ENCODE results near the gene AP5M1. TPM values are rescaled to one million over a fixed set of nuclear protein-coding genes. Genes with fewer than 3 reads are reported as not detected.

The AP5M1 gene
- total RNA-seq, 1 donor from 2014 or later, result 38.7 TPM

DNA sequence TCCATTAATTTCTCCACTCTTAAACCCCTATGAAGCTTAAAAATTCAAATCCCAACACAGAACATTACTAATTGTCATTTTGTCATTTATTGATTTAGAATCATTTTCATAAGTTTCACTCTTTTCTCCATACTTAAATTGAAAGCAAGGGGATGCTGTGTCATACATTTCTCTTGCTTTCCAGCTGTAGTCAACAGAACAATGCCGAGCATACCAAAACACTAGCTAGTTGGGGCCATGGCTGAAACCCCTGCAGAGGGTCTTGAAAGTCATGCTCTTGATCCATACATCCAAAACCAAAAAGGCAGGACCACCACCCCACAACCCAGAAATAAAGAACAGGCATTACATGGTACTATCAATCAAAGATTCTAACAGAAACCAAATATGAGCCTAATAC is 9.1 kb upstream of the AP5M1 start:
- intact Hi-C loops (cut with micrococcal nuclease), result no loop called here
- Mint-ChIP-seq H3K36me3 (ENCODE audit: low read depth) (peaks cover 21% of the 10 kb centered on the region), H3K4me3 (no peak overlapping the region), H3K27ac (no peak overlapping the region), H3K9me3 (peaks cover 3% of the 10 kb centered on the region), H3K4me1 (ENCODE audit: low read depth) (peaks cover 21% of the 10 kb centered on the region), H3K27me3 (ENCODE audit: insufficient read depth) (no peaks in the 10 kb centered on the region)
- no peak for DNase-seq (ENCODE audit: low spot score)

DNA sequence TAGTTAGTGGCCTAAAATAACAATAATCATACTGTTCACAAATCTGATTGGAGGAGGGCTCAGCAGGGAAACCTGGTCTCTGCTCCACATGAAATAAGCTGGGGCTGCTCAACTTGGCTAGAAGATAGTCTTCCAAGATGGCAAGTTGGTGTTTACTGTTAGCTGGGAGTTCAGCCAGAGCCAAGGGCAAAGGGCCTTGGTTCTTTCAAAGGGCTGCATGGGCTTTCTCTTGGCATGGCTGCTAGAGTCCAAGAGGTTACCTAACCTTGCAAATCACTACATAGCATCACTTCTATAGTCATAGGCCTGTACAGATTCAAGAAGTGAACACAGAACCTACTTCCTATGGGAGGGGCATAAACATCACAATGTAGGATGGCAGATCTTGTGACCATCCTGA is 7.2 kb upstream of the AP5M1 start:
- Mint-ChIP-seq H3K4me1 (ENCODE audit: low read depth) (peaks cover 37% of the 10 kb centered on the region), H3K9me3 (peaks cover 3% of the 10 kb centered on the region), H3K4me3 (no peak overlapping the region), H3K27ac (no peak overlapping the region), H3K36me3 (ENCODE audit: low read depth) (peaks cover 17% of the 10 kb centered on the region), H3K27me3 (ENCODE audit: insufficient read depth) (no peaks in the 10 kb centered on the region)
- intact Hi-C loops (cut with micrococcal nuclease), result no loop called here
- no peak for DNase-seq (ENCODE audit: low spot score)

DNA sequence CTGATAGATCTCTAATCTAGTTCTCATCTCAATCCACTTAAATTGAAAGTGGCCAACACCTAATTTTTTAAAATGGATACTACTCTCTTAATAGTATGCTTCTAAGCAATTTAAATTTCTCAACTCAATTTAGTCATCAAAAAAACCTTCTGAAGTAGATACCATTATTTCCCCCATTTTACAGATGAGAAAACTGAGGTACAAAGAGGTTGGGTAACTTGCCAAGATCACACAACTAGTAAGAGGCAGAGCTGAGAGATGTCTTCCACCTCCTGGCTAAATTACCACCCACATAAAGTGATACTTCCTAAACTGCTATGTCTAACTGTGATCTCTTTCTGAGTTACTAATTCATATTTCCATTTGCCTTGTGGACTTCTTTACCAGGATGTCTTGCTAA is 6.7 kb upstream of the AP5M1 start:
- Mint-ChIP-seq H3K9me3 (peaks cover 3% of the 10 kb centered on the region), H3K4me3 (no peak overlapping the region), H3K27me3 (ENCODE audit: insufficient read depth) (no peaks in the 10 kb centered on the region), H3K36me3 (ENCODE audit: low read depth) (peaks cover 13% of the 10 kb centered on the region), H3K27ac (no peak overlapping the region), H3K4me1 (ENCODE audit: low read depth) (peaks cover 42% of the 10 kb centered on the region)
- intact Hi-C loops (cut with micrococcal nuclease), result no loop called here
- DNase-seq (ENCODE audit: low spot score), result no peak

DNA sequence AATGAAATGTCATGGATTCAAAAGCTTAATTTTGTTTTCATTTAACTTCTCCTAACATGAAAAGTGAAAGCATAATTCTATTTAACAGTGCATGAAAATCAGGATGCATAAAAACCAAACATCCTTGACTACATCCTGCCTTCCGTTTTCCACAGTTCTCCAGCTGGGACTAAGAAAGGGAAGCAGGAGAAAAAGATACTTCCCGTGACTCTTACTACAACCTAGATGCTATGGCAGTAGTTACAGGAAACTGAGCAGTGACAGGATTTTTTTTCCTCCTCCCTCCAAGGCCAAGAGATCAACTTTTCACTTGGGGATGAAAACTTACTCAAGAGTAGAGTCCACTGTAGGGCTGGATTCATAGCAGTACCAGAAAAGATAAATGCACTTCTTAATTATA is 2.7 kb upstream of the AP5M1 start:
- no peak for DNase-seq (ENCODE audit: low spot score)
- Mint-ChIP-seq H3K27me3 (ENCODE audit: insufficient read depth) (no peaks in the 10 kb centered on the region), H3K4me3 (no peak overlapping the region), H3K27ac (no peak overlapping the region), H3K9me3 (no peaks in the 10 kb centered on the region), H3K36me3 (ENCODE audit: low read depth) (peaks cover 8% of the 10 kb centered on the region), H3K4me1 (ENCODE audit: low read depth) (peaks cover 61% of the 10 kb centered on the region)
- intact Hi-C loops (cut with micrococcal nuclease), result loop anchor here (5.0 kb wide), 3 partner anchors 34 to 1031 kb away; partner anchors contain the start of genes ARID4A and PSMA3

DNA sequence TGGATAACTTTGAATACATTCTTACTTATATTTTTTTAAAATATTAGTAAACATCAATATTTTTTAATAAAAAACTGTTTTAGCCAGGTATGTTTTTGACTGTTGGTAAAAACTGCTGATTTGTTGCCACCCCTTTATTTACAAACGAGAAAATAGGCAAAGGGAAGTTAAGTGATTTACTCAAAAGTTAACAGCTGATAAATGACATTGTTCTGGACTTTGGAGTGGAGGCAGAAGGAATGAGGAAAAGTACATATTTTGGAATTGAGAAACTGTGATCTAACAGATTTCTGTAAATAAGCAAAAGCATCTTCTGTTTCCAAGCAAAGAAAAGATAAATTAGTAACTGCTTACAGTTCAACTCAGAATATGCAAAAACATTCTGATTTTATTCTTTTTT is 4.5 kb downstream of the AP5M1 start:
- Mint-ChIP-seq H3K4me3 (no peak overlapping the region), H3K36me3 (ENCODE audit: low read depth) (peaks cover 29% of the 10 kb centered on the region), H3K9me3 (no peaks in the 10 kb centered on the region), H3K27ac (no peak overlapping the region), H3K4me1 (ENCODE audit: low read depth) (peaks cover 35% of the 10 kb centered on the region), H3K27me3 (ENCODE audit: insufficient read depth) (no peaks in the 10 kb centered on the region)
- DNase-seq (ENCODE audit: low spot score), result no peak
- intact Hi-C loops (cut with micrococcal nuclease), result no loop called here

DNA sequence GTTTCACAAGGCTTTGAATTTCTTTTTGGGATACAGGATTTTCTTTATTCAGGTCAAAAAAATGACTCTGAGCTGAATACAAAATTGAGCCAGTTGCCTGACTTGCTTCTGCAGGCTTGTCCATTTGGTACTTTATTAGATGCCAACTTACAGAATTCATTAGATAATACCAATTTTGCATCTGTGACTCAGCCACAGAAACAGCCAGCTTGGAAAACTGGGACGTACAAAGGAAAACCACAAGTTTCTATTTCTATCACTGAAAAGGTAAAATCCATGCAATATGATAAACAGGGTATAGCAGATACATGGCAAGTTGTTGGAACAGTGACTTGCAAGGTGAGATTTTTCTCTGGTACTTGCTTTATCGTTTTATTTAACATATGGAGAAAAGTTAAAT is 5.8 kb downstream of the AP5M1 start:
- Mint-ChIP-seq H3K27me3 (ENCODE audit: insufficient read depth) (no peaks in the 10 kb centered on the region), H3K36me3 (ENCODE audit: low read depth) (peaks cover 29% of the 10 kb centered on the region), H3K9me3 (no peaks in the 10 kb centered on the region), H3K27ac (no peak overlapping the region), H3K4me3 (no peak overlapping the region), H3K4me1 (ENCODE audit: low read depth) (peaks cover 35% of the 10 kb centered on the region)
- no peak for DNase-seq (ENCODE audit: low spot score)
- intact Hi-C loops (cut with micrococcal nuclease), result no loop called here

DNA sequence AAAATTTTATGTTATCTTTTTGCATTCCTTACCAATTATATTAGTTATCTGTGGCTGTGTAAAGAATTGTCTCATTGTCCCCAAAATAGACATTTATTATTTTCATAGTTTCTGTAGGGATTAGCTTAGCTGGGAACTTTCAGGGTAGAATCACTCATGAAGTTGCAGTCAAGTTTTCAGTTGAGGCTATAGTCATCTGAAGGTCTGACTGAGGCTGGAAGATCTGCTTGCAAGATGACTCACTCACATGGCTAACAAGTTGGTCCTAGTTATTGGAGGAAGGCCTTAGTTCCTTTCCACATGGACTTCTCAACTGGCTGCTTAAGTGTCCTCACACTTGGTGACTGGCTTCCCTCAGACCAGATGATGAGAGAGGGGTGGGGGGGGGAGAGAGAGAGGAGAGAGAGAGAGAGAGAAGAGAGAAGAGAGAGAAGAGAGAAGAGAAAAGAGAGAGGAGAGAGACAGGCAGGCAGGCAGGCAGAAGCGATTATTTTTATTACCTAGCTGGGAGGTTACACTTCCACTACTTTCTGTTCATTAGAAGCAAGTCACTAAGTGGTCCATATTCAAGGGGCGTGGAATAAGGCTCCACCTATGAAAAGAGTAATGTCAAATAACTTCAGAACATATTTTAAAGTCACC is 6.4 kb downstream of the AP5M1 start:
- Mint-ChIP-seq H3K27me3 (ENCODE audit: insufficient read depth) (no peaks in the 10 kb centered on the region), H3K27ac (no peak overlapping the region), H3K4me3 (no peak overlapping the region), H3K36me3 (ENCODE audit: low read depth) (peaks cover 28% of the 10 kb centered on the region), H3K4me1 (ENCODE audit: low read depth) (peaks cover 31% of the 10 kb centered on the region), H3K9me3 (no peaks in the 10 kb centered on the region)
- DNase-seq (ENCODE audit: low spot score), result no peak
- intact Hi-C loops (cut with micrococcal nuclease), result no loop called here

DNA sequence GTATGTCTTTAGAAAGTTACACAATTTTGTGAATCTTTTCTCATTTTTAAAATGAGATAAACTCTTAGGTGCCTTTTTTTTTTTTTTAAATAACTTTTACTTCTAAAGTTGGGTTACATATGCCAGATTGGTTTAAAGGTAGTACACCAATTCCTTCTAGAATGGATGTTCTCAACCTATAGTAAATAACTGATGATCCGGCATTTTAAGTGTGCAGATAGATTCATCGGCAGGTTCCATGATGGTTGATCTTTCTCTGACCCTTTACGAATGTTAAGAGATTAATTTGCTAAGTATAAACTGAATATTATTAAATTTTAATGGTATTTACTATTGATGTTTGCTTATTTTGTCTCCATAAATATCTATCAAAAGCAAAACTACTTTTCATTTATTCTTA is 8.3 kb downstream of the AP5M1 start:
- no peak for DNase-seq (ENCODE audit: low spot score)
- H3K27me3 Mint-ChIP-seq (ENCODE audit: insufficient read depth), result no peaks in the 10 kb centered on the region
- no peak overlapping the region for H3K27ac Mint-ChIP-seq
- peaks cover 12% of the 10 kb centered on the region for H3K4me1 Mint-ChIP-seq (ENCODE audit: low read depth)
- peaks cover 24% of the 10 kb centered on the region for H3K36me3 Mint-ChIP-seq (ENCODE audit: low read depth)
- no peak overlapping the region for H3K4me3 Mint-ChIP-seq
- intact Hi-C loops (cut with micrococcal nuclease), result no loop called here
- no peaks in the 10 kb centered on the region for H3K9me3 Mint-ChIP-seq

DNA sequence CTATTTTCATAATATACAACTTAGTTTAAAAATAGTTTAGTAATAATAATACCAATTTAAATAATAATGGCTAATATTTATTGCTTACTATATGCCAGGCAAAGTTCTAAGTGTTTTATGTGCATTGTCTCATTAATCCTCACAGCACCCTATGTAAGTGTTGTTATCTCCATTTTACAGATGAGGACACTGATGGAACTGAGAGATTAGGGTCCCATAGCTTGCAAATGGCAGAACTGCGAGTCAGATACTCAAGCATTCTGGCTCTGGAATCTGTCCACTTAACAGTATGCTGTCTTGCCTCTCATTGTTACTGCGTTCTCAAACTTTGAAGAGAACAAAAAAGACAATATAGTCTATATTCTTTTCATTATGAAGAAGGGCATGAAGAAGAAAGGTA is 19.0 kb downstream of the AP5M1 start:
- Mint-ChIP-seq H3K27ac (no peak overlapping the region), H3K4me1 (ENCODE audit: low read depth) (no peaks in the 10 kb centered on the region), H3K4me3 (no peak overlapping the region), H3K27me3 (ENCODE audit: insufficient read depth) (no peaks in the 10 kb centered on the region), H3K9me3 (no peaks in the 10 kb centered on the region), H3K36me3 (ENCODE audit: low read depth) (peaks cover 20% of the 10 kb centered on the region)
- intact Hi-C loops (cut with micrococcal nuclease), result no loop called here
- no peak for DNase-seq (ENCODE audit: low spot score)

DNA sequence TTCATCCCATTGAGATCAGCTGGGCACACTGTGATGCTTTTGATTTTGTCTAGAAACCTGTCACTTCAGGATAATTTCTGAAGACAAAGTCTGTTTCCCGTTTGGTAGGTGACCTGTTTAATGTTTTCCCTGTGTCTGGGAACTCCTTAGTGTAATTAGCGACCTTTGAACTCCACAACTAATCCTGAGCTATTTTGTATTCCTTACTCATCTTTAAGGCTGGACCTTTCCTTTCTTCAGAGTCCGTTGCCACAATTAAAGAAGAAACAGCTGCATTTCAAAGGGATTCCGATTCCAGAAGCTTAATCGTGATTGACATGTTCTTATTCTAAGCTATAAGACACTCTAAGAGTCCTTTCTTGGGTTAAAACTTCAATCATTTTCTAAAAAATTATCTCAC is 22.0 kb downstream of the AP5M1 start:
- no peak for DNase-seq (ENCODE audit: low spot score)
- Mint-ChIP-seq H3K4me1 (ENCODE audit: low read depth) (no peaks in the 10 kb centered on the region), H3K36me3 (ENCODE audit: low read depth) (peaks cover 6% of the 10 kb centered on the region), H3K27ac (no peak overlapping the region), H3K9me3 (no peaks in the 10 kb centered on the region), H3K4me3 (no peak overlapping the region), H3K27me3 (ENCODE audit: insufficient read depth) (no peaks in the 10 kb centered on the region)
- intact Hi-C loops (cut with micrococcal nuclease), result no loop called here

DNA sequence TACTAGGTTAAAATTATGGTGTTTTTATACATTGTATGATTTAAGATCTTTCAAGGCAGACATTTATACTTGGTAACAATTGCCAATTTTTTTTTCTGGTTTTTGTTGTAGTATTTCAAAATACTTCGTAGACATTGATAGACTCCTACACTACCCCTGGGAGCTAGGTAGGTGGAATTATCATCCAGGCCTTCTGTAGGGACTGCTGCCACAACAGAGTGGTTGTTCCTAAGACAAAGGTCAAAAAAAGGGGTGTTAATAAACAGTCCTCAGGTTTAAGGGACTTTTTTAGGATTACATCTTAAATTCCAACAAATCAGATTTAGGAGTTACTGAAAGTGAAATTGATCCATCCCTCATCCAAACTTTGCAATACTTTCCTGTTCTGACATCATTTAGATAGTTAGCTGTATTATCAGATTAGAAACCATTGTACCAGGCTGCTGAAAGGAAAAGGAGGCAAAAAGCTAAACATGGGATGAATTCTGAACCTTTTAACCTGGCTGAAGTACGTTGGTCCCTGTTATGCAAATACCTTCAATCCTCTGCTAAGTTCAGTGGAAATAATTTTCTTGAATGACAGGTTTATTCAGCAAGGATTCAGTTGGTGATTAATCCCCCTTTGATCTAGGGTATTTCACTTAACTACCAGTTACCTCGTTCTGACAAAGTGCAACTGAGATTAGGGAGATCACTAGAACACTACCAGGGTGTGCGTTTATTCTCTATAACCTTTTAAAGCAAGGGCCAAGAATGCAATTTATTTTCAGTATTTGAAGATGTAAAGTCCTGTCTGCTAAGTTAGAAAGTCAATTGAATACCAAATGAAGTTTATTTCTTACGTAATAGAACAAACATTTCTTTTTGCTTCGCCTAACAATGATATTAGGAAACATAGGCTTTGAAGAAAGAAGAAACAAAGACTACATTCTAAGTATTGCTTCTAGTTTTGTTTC is 23.2 kb downstream of the AP5M1 start:
- Mint-ChIP-seq H3K36me3 (ENCODE audit: low read depth) (peaks cover 6% of the 10 kb centered on the region), H3K27me3 (ENCODE audit: insufficient read depth) (no peaks in the 10 kb centered on the region), H3K4me1 (ENCODE audit: low read depth) (no peaks in the 10 kb centered on the region), H3K4me3 (no peak overlapping the region), H3K9me3 (no peaks in the 10 kb centered on the region), H3K27ac (no peak overlapping the region)
- no peak for DNase-seq (ENCODE audit: low spot score)
- intact Hi-C loops (cut with micrococcal nuclease), result no loop called here

DNA sequence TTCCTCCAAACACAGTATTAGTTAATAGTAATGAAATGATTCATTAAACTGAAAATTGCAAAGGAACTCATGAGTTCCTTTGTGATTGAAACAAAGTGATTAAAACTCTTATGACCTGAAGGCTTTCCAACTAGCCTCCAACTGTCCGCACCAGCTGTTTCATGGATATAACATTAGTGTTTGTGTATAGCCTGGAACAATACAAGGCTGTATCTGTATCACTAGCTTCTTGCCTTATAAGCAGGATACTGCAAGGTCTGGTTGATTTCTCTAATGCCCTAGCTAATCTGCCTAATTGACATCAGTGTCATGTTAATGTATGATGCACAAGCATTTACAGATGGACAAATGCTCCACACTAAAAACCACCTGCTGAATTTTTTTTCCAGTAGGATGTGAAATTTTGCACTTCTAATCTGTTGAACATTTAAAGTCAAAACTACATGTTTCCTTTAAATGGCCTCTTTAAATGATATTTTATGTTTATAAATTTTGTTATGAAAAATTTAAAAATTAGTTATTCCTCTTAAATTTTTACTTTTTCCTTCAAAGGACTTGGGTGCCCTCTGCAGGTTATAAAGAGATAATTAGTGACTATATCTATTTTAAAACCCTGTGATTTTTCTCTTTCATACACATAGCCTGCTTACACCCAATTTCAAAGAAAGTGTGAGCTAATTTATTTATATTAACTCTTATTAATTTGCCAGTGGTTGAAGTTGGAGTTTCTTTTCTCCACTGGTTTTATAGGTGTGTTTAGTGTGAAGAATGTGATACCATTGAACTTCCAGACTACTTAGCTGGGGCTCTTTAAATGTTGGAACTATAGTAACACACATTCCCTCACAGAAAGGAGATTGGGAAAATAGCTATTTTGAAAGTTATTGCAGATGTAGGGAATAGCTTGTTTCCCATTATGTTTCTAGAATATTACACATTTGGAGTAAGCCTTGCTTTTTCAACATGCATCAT is 25.4 kb downstream of the AP5M1 start:
- Mint-ChIP-seq H3K4me1 (ENCODE audit: low read depth) (no peaks in the 10 kb centered on the region), H3K4me3 (no peak overlapping the region), H3K27me3 (ENCODE audit: insufficient read depth) (no peaks in the 10 kb centered on the region), H3K27ac (no peak overlapping the region), H3K36me3 (ENCODE audit: low read depth) (peaks cover 6% of the 10 kb centered on the region), H3K9me3 (no peaks in the 10 kb centered on the region)
- intact Hi-C loops (cut with micrococcal nuclease), result no loop called here
- DNase-seq (ENCODE audit: low spot score), result no peak
